Activated CD4-positive, alpha-beta T cell treated with anti-CD3 and anti-CD28 coated beads, Interleukin-2, amount 50 U/mL, for 24 hours (primary cell): Measurements from ENCODE around the gene TTYH2.
"Not testable (repeated sequence)": the region's sequence is repeated elsewhere in the genome, so short reads cannot be mapped to it uniquely, and the experiment has no call there.

Experiments
- DNase-seq, 2 donors: peaks; one replicate each; pipeline ENCODE4 v3.0.0-alpha.2; 2020; ENCODE audit warnings: low read depth in 1 of 2, low spot score in 1 of 2

TTYH2 gene

GRCh38 chr17:74259667-74260524, 46.5 kb downstream of the TTYH2 start:
- no peak for DNase-seq

- DNase-seq = no peak
These were observed 47.1 kb downstream of the TTYH2 start for GRCh38 chr17:74260525-74260850.

GRCh38 chr17:74262601-74263000, 49.2 kb downstream of the TTYH2 start:
- no peak for DNase-seq

GRCh38 chr17:74267054-74267453, 53.7 kb downstream of the TTYH2 start:
- DNase-seq = not testable (repeated sequence)

GRCh38 chr17:74267579-74267978, 54.2 kb downstream of the TTYH2 start:
- DNase-seq = no peak

- no peak for DNase-seq
These were observed 54.7 kb downstream of the TTYH2 start for GRCh38 chr17:74267987-74268499.

- no peak for DNase-seq
These were observed 55.2 kb downstream of the TTYH2 start for GRCh38 chr17:74268558-74268957.

GRCh38 chr17:74270333-74270732, 57.0 kb downstream of the TTYH2 start:
- no peak for DNase-seq

GRCh38 chr17:74271281-74271680, 57.9 kb downstream of the TTYH2 start:
- DNase-seq = no peak

GRCh38 chr17:74271901-74272561, 58.7 kb downstream of the TTYH2 start:
- DNase-seq = no peak

- no peak for DNase-seq
These were observed 59.4 kb downstream of the TTYH2 start for GRCh38 chr17:74272731-74273201.

- DNase-seq = no peak
These were observed 60.8 kb downstream of the TTYH2 start, which contains the start of gene DNAI2 for GRCh38 chr17:74274060-74274708. TSS of gene DNAI2 (plus strand) at chr17:74274234. CDS start at chr17:74281818, 7,584 bp downstream.

GRCh38 chr17:74274709-74275340, 61.5 kb downstream of the TTYH2 start:
- no peak for DNase-seq

GRCh38 chr17:74276051-74276476, 62.7 kb downstream of the TTYH2 start:
- no peak for DNase-seq

GRCh38 chr17:74276541-74277009, 63.2 kb downstream of the TTYH2 start:
- DNase-seq = no peak

GRCh38 chr17:74277935-74278334, 64.6 kb downstream of the TTYH2 start:
- DNase-seq = no peak

- DNase-seq = not testable (repeated sequence)
These were observed 66.2 kb downstream of the TTYH2 start for GRCh38 chr17:74279617-74280016.

GRCh38 chr17:74280093-74280513, 66.7 kb downstream of the TTYH2 start:
- peak in 1 of 2 donors; percentile 36 for DNase-seq

GRCh38 chr17:74281799-74282198, 68.4 kb downstream of the TTYH2 start:
- DNase-seq = no peak

- DNase-seq = not testable (repeated sequence)
These were observed 68.9 kb downstream of the TTYH2 start for GRCh38 chr17:74282274-74282586.
